ENCODE data around the gene OTOP2.

GRCh38 chr17:74963656-74964055, 39.6 kb downstream of the OTOP2 start:
- TF ChIP-seq EZH2 (IDR thresholded peaks at IDR 0.05) (no peak), POLR2AphosphoS5 (IDR thresholded peaks at IDR 0.05; ENCODE audit: borderline replicate concordance, low read depth, low read length) (no peak)
